Articular chondrocyte of knee joint (primary cell): Measurements from ENCODE around the gene MPC1L. TPM values are rescaled to one million over a fixed set of nuclear protein-coding genes. Genes with fewer than 3 reads are reported as not detected.

Source experiments
- total RNA-seq: library from RNA; depleted of rRNA; stranded (reverse); fragments of >200 nt; gene quantifications from 2 replicates; pipeline ENCODE4 v1.2.3, GENCODE V29; 2012

Gene MPC1L
- not detected in 2 replicates for total RNA-seq

GRCh38 chrX:40623139-40623536, at the start of gene MPC1L:
Gene MPC1L (plus strand): TSS chrX:40623428. CDS start chrX:40623566, 138 bp downstream.

GRCh38 chrX:40580537-40581335, 42.5 kb upstream of the MPC1L start, which contains the start of gene ATP6AP2:
Gene ATP6AP2 (plus strand): TSS chrX:40580970. CDS start chrX:40581066, 96 bp downstream.

GRCh38 chrX:40647307-40648197, 24.3 kb downstream of the MPC1L start, which contains the start of gene CXorf38:
Gene CXorf38 (minus strand): TSS chrX:40647561. CDS start chrX:40647520, 41 bp downstream.

Other genes starting within 250 kb of the MPC1L start
- 144 and 164 TPM in 2 replicates for gene ATP6AP2, start 42.5 kb upstream of the MPC1L start, total RNA-seq
- 12.6 and 15.8 TPM in 2 replicates for gene CXorf38, start 24.1 kb downstream of the MPC1L start, total RNA-seq
- gene MED14, start 112.1 kb downstream of the MPC1L start, total RNA-seq: 41.5 and 43.5 TPM in 2 replicates